PC-3 (cell line): ENCODE results near the gene NR1D2. TPM values are rescaled to one million over a fixed set of nuclear protein-coding genes. Genes with fewer than 3 reads are reported as not detected.

Source experiments
- ATAC-seq: fragments of 200-7000 bp; cut with Tn5 transposase; 2 replicates; pipeline ENCODE4 v1.9.1; 2020; ENCODE audit warnings: mild to moderate bottlenecking, moderate library complexity
- Bru-seq: library from RNA; stranded (reverse); fragments of 400-500 nt; gene quantifications from one replicate; lab custom pipeline; 2021; lab: Mats Ljungman, UMichigan
- BruChase-seq, 2 experiments: library from RNA; stranded (reverse); fragments of 400-500 nt; gene quantifications; one replicate each; lab custom pipeline; 2021; lab: Mats Ljungman, UMichigan
- BruUV-seq: library from RNA; stranded (reverse); fragments of 400-500 nt; replicated peaks from 2 replicates; lab custom pipeline; 2021; lab: Mats Ljungman, UMichigan
- CTCF ChIA-PET: fragments of 300-600 bp; sonication (Branson Sonifier 250); formaldehyde crosslinking; loops from one replicate; lab custom pipeline; 2022; ENCODE audit warnings: antibody characterized with exemption; lab: Charles Lee
- POLR2A ChIA-PET: fragments of 300-600 bp; sonication (Branson Sonifier 250); formaldehyde crosslinking; loops from one replicate; lab custom pipeline; 2022; ENCODE audit warnings: antibody characterized with exemption; ENCODE audit not compliant: unreplicated experiment; lab: Charles Lee
- DNase-seq: peaks from one replicate; pipeline ENCODE4 v3.0.0-alpha.2; 2015
- H2AFZ ChIP-seq: fragments of 300-600 bp; sonication (generic); 2 replicates; pipeline ENCODE4 v1.6.0; 2016; ENCODE audit warnings: antibody characterized with exemption, low read length
- H3F3A ChIP-seq: fragments of 300-600 bp; sonication (generic); one replicate; pipeline ENCODE4 v1.6.0; 2017; ENCODE audit warnings: antibody characterized with exemption, low read length, control low read depth, mild to moderate bottlenecking; ENCODE audit not compliant: unreplicated experiment
- H3K27ac ChIP-seq: fragments of 300-600 bp; sonication (generic); 2 replicates; pipeline ENCODE4 v1.5.1; 2016; ENCODE audit warnings: mild to moderate bottlenecking, low read length
- H3K27me3 ChIP-seq: fragments of 300-600 bp; sonication (generic); 2 replicates; pipeline ENCODE4 v1.6.1; 2016; ENCODE audit warnings: low read length, mixed read lengths
- H3K36me3 ChIP-seq: fragments of 300-600 bp; sonication (generic); 2 replicates; pipeline ENCODE4 v1.6.1; 2016; ENCODE audit warnings: low read depth, mixed run types, low read length, mixed read lengths
- H3K4me1 ChIP-seq: fragments of 300-600 bp; sonication (generic); 2 replicates; pipeline ENCODE4 v1.5.1; 2016; ENCODE audit warnings: low read length; ENCODE audit not compliant: insufficient read depth
- H3K4me2 ChIP-seq: fragments of 300-600 bp; sonication (generic); 2 replicates; pipeline ENCODE4 v1.6.0; 2016; ENCODE audit warnings: low read length
- H3K4me3 ChIP-seq: fragments of 300-600 bp; sonication (generic); 2 replicates; pipeline ENCODE4 v1.5.1; 2016; ENCODE audit warnings: mild to moderate bottlenecking, low read length, mixed read lengths
- H3K79me2 ChIP-seq: fragments of 300-600 bp; sonication (generic); 2 replicates; pipeline ENCODE4 v1.6.1; 2017; ENCODE audit warnings: low read length, mixed read lengths
- H3K9ac ChIP-seq: fragments of 300-600 bp; sonication (generic); 2 replicates; pipeline ENCODE4 v1.6.0; 2016; ENCODE audit warnings: mild to moderate bottlenecking, low read length
- H3K9me2 ChIP-seq: fragments of 300-600 bp; sonication (generic); replicated peaks from 2 replicates; pipeline ENCODE4 v1.6.1; 2016; ENCODE audit warnings: mixed run types, low read length, mixed read lengths
- H3K9me3 ChIP-seq: fragments of 300-600 bp; sonication (generic); 2 replicates; pipeline ENCODE4 v1.6.1; 2016; ENCODE audit warnings: low read length, mixed read lengths
- H4K20me1 ChIP-seq: fragments of 300-600 bp; sonication (generic); 2 replicates; pipeline ENCODE4 v1.6.1; 2016; ENCODE audit warnings: low read length, mixed read lengths
- EZH2 ChIP-seq: fragments of 300-600 bp; sonication (generic); IDR thresholded peaks from one replicate; pipeline ENCODE4 v1.6.1; 2017; ENCODE audit warnings: antibody characterized with exemption, mild to moderate bottlenecking, low read length; ENCODE audit not compliant: unreplicated experiment
- EZH2phosphoT487 ChIP-seq: fragments of 300-600 bp; sonication (generic); IDR thresholded peaks from 2 replicates; pipeline ENCODE4 v1.6.1; 2018; ENCODE audit warnings: mild to moderate bottlenecking, antibody characterized with exemption, low read length, borderline replicate concordance
- intact Hi-C: fragments of 100-400 bp; cut with micrococcal nuclease; formaldehyde crosslinking; loops from 2 replicates; pipeline ENCODE4 v1.9.0; 2023
- long read RNA-seq: library from polyadenylated mRNA; unstranded; transcript quantifications from one replicate; pipeline ENCODE4 v2.0.0, GENCODE V29; 2021; ENCODE audit not compliant: unreplicated experiment
- total RNA-seq: library from RNA; depleted of rRNA; stranded (reverse); fragments of >200 nt; gene quantifications from 2 replicates; pipeline ENCODE4 v1.2.3, GENCODE V29; 2014; rRNA removed
- TF ChIP-seq, protein P1 (sequence below): fragments of 300-600 bp; sonication (generic); conservative IDR thresholded peaks from 2 replicates; pipeline ENCODE4 v1.5.1; 2017; ENCODE audit warnings: antibody characterized with exemption, low read depth, mild to moderate bottlenecking, low read length

NR1D2 gene
- total RNA-seq (24.7 and 24.8 TPM in 2 replicates), Bru-seq, nascent RNA (percentile 96 among the genes with signal in this experiment), BruChase-seq, experiment 1, labeled RNA remaining after a 6-hour chase (percentile 95 among the genes with signal in this experiment), BruChase-seq, experiment 2, labeled RNA remaining after a 2-hour chase (percentile 96 among the genes with signal in this experiment)
- long read RNA-seq, full-length matches to known transcripts, result 206 of 254 reads
- long read RNA-seq, partial matches to known transcripts, result 11 of 254 reads
- long read RNA-seq, other reads (novel, unspliced or antisense), result 37 of 254 reads

DNA sequence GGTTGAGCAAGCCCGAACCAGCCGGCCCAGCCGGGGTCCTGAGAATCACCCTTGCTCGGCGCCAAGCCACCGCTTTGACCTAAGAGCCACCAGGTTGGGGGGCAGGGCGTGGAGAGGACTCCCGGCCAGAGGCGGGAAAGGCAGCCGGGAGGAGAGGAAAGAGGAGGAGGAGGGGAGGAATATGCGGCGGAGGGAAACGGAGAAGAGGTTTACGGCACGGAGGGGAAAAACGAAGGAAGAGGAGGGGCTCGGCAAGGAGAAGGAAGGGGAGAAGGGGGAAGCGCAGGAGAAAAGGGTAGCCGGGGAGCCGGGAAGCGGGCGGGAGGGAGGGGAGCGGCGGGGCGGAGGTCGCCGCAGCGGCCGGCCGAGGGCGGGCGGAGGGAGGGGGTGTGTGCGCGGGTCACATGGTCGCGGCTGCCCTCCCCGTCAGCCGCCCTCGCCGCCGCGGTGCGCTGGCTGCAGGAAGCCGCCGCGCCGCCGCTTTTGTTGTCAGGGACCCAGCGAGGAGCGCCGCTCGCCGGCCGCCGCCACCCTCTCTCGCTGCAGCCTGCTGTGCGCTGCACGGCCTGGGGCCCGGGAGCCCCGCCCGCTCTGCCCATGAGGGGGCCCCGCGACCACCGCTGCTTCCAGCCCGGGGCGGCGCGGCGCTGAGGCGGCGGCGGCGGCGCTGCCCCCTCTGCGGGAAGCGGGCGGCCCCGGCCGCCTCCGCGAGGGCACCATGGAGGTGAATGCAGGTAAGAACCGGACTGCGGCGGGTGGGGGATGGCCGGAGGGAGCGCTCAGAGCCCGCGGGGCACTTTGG lies at the start of gene NR1D2:
Gene NR1D2 (plus strand): TSS at position 426 of the 802 bp plus-strand sequence. CDS start 293 bp downstream, at position 719.
- TF ChIP-seq EZH2 (no peak), EZH2phosphoT487 (no peak)
- TF ChIP-seq, protein P1, sequence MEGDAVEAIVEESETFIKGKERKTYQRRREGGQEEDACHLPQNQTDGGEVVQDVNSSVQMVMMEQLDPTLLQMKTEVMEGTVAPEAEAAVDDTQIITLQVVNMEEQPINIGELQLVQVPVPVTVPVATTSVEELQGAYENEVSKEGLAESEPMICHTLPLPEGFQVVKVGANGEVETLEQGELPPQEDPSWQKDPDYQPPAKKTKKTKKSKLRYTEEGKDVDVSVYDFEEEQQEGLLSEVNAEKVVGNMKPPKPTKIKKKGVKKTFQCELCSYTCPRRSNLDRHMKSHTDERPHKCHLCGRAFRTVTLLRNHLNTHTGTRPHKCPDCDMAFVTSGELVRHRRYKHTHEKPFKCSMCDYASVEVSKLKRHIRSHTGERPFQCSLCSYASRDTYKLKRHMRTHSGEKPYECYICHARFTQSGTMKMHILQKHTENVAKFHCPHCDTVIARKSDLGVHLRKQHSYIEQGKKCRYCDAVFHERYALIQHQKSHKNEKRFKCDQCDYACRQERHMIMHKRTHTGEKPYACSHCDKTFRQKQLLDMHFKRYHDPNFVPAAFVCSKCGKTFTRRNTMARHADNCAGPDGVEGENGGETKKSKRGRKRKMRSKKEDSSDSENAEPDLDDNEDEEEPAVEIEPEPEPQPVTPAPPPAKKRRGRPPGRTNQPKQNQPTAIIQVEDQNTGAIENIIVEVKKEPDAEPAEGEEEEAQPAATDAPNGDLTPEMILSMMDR, result no peak
- Histone ChIP-seq H3F3A (no peaks in the 10 kb centered on the region), H3K4me1 (peaks cover 33% of the 10 kb centered on the region), H3K27ac (peak within 1 kb of the TSS; percentile 70), H3K9me3 (no peaks in the 10 kb centered on the region), H3K4me2 (peak within 1 kb of the TSS; percentile 98), H3K9me2 (no peaks in the 10 kb centered on the region), H3K27me3 (no peaks in the 10 kb centered on the region), H3K36me3 (0 out of 2 replicates have a peak, but pooled peaks cover 3% of the 10 kb centered on the region), H3K9ac (peak within 1 kb of the TSS; percentile 71), H2AFZ (peak within 1 kb of the TSS; percentile 80), H3K79me2 (peaks cover 39% of the 10 kb centered on the region), H3K4me3 (peak within 1 kb of the TSS; percentile 85), H4K20me1 (peaks cover 34% of the 10 kb centered on the region)
- peak; percentile 82 for DNase-seq
- intact Hi-C loops, result loop anchor here (2.0 kb wide), 1 partner anchor 28 kb away; the partner anchor contains the start of genes NKIRAS1 and RPL15
- peak; percentile 58 for ATAC-seq
- ChIA-PET CTCF (no interaction called here), POLR2A (no interaction called here)
- BruUV-seq, result no TSS peak

DNA sequence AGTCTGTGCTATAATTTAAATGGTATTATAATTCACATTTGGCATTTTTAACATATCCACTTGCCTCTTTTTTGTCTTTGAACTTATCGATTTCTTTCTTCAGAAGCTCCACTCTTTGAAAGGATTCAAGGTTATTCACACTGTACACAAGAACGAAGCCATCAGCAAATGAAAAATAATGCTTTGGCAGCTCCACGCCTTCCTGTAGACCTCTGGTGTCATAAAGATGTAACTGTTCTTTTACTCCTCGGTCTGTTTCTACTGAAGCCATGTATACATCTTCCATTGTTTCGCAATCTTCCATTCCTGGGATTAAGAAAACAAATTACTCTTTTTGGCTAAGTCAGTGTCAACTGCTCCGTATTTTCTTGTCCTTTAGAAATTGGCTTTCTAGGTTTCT lies 44.3 kb upstream of the NR1D2 start:
- TF ChIP-seq, protein P1, result no peak
- TF ChIP-seq EZH2phosphoT487 (no peak), EZH2 (no peak)
- H3K4me2 ChIP-seq, result no peak overlapping the region
- no peak overlapping the region for H3K9ac ChIP-seq
- no peak for DNase-seq
- ATAC-seq, result peak; percentile 37; the same call in 1 of the 2 replicates
- BruUV-seq, result no TSS peak
- H3K79me2 ChIP-seq, result no peaks in the 10 kb centered on the region
- no peaks in the 10 kb centered on the region for H3F3A ChIP-seq
- ChIA-PET POLR2A (no interaction called here), CTCF (no interaction called here)
- H3K9me2 ChIP-seq, result no peaks in the 10 kb centered on the region
- H3K36me3 ChIP-seq, result peaks cover 13% of the 10 kb centered on the region; the same call in 1 of the 2 replicates
- no peaks in the 10 kb centered on the region for H3K27me3 ChIP-seq
- H3K4me1 ChIP-seq, result no peaks in the 10 kb centered on the region
- no peaks in the 10 kb centered on the region for H4K20me1 ChIP-seq
- H3K27ac ChIP-seq, result no peak overlapping the region
- no peaks in the 10 kb centered on the region for H3K9me3 ChIP-seq
- intact Hi-C loops, result no loop called here
- H3K4me3 ChIP-seq, result no peak overlapping the region
- no peak overlapping the region for H2AFZ ChIP-seq
